Breast epithelium (tissue), 4 donors: Measurements from ENCODE around the gene SV2C. TPM values are rescaled to one million over a fixed set of nuclear protein-coding genes. Genes with fewer than 3 reads are reported as not detected.

Experiments
- DNase-seq, 2 donors: peaks; one replicate each; pipeline ENCODE4 v3.0.0-alpha.2; 2019; ENCODE audit warnings: low spot score in 2 of 2
- H3K27ac ChIP-seq, 2 donors: fragments of 200-600 bp; sonication (generic) in 1 of 2; one replicate each; pipeline ENCODE4 v1.5.1; 2016 to 2019; ENCODE audit warnings: mild to moderate bottlenecking in 1 of 2
- H3K27me3 ChIP-seq, 2 donors: fragments of 200-600 bp; sonication (generic) in 1 of 2; one replicate each; pipeline versions ENCODE4 v1.5.1 to v1.6.0; 2017 to 2019; ENCODE audit warnings: control low read depth in 1 of 2, mild to moderate bottlenecking in 1 of 2
- H3K36me3 ChIP-seq: fragments of 200-600 bp; one replicate; pipeline ENCODE4 v1.5.1; 2019
- H3K4me1 ChIP-seq, 2 donors: fragments of 200-600 bp; sonication (generic); one replicate each; pipeline ENCODE4 v1.5.1; 2016 to 2019; ENCODE audit warnings: control low read depth in 1 of 2
- H3K4me3 ChIP-seq, 3 donors: fragments of 200-600 bp; sonication (generic); 1 replicate in 2 of 3; 2 replicates in 1 of 3; pipeline ENCODE4 v1.5.1; 2016 to 2019; ENCODE audit warnings: mild to moderate bottlenecking in 3 of 3, moderate library complexity in 2 of 3
- H3K9me3 ChIP-seq, 2 donors: fragments of 200-600 bp; sonication (generic) in 1 of 2; one replicate each; pipeline ENCODE4 v1.5.1; 2016 to 2019; ENCODE audit warnings: control low read depth in 1 of 2
- POLR2A ChIP-seq: fragments of 450-650 bp; IDR thresholded peaks from one replicate; pipeline ENCODE4 v1.6.1; 2016; ENCODE audit warnings: antibody characterized with exemption, mild to moderate bottlenecking, moderate library complexity
- POLR2AphosphoS5 ChIP-seq, 3 donors: sonication (generic); formaldehyde crosslinking; IDR thresholded peaks; one replicate each; pipeline ENCODE4 v1.6.1; 2017; ENCODE audit warnings: antibody characterized with exemption in 3 of 3
- intact Hi-C: fragments of 100-400 bp; cut with DNase I; formaldehyde crosslinking; loops from one replicate; pipeline ENCODE4 v1.15.1; 2023; ENCODE audit warnings: low total_unique reads
- total RNA-seq, 3 donors: library from RNA; depleted of rRNA; stranded (reverse); fragments of >200 nt; gene quantifications; one replicate each; pipeline ENCODE4 v1.1.0, GENCODE V29; 2016
- TF ChIP-seq, protein P1 (sequence below), 3 donors: fragments of 450-650 bp; IDR thresholded peaks; one replicate each; pipeline ENCODE4 v1.5.1; 2016 to 2017; ENCODE audit warnings: antibody characterized with exemption in 3 of 3, mild to moderate bottlenecking in 3 of 3, moderate library complexity in 3 of 3

The SV2C gene
- total RNA-seq, 3 donors from 2014 or later: 0.32 to 1.3 (median 0.59) TPM

DNA sequence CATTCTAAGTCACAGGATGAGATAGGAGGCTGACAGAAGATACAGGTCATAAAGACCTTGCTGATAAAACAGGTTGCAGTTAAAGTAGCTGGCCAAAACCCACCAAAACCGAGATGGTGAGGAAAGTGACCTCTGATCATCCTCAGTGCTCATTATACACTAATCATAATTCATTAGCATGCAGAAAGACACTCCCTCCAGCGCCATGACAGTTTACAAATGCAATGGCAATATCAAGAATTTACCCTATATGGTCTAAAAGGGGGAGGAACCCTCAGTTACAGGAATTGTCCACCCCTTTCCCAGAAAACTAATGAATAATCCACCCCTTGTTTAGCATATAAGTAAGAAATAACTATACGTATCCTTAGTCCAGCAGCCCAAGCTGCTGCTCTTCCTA, 256.7 kb downstream of the SV2C start:
- Histone ChIP-seq H3K4me1 (no peaks in the 10 kb centered on the region), H3K27ac (no peak overlapping the region), H3K9me3 (no peaks in the 10 kb centered on the region), H3K27me3 (no peaks in the 10 kb centered on the region), H3K4me3 (no peak overlapping the region), H3K36me3 (no peaks in the 10 kb centered on the region)
- no peak for TF ChIP-seq POLR2A
- TF ChIP-seq, protein P1, sequence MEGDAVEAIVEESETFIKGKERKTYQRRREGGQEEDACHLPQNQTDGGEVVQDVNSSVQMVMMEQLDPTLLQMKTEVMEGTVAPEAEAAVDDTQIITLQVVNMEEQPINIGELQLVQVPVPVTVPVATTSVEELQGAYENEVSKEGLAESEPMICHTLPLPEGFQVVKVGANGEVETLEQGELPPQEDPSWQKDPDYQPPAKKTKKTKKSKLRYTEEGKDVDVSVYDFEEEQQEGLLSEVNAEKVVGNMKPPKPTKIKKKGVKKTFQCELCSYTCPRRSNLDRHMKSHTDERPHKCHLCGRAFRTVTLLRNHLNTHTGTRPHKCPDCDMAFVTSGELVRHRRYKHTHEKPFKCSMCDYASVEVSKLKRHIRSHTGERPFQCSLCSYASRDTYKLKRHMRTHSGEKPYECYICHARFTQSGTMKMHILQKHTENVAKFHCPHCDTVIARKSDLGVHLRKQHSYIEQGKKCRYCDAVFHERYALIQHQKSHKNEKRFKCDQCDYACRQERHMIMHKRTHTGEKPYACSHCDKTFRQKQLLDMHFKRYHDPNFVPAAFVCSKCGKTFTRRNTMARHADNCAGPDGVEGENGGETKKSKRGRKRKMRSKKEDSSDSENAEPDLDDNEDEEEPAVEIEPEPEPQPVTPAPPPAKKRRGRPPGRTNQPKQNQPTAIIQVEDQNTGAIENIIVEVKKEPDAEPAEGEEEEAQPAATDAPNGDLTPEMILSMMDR (IDR thresholded peaks at IDR 0.05): no peak
- no peak for TF ChIP-seq POLR2AphosphoS5 (IDR thresholded peaks at IDR 0.05)
- intact Hi-C loops: loop anchor here (2.0 kb wide), 1 partner anchor 13 kb away; no protein-coding TSS in a partner anchor
- no peak for DNase-seq

DNA sequence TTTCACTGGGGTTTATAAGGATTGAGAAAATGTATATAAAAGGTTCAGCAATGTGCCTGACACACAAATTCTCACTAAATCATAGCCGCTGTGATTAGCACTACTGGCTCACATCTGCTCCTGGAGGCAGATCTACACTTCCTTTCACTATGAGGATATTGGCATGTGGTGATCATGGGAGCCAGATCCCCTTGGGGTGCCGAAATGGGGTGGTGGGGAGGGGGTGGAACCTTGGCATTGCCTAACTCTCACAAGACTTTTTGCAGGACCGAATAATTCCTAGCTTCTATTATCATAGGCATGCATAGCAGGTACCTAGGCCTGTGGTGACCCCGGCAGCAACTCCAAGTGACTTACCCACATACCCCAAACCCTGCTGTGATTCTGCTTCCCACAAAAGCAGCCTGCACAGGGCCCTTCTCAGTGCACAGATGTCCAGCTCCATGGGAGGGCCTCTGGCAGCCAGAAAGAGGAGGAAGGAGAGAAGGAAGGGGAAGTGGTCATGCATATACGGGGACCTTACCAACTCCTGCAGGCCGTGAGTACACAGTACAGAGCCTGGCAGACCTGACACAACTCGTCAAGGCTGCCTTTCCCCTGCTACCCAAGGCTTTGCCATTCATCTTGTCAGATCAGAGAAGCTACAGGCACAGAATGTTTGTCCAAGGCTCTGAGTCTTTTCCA, 258.6 kb downstream of the SV2C start:
- no peak for DNase-seq
- Histone ChIP-seq H3K27ac (peak overlapping the region in 1 of 2 donors; percentile 21), H3K36me3 (no peaks in the 10 kb centered on the region), H3K4me1 (no peaks in the 10 kb centered on the region), H3K9me3 (no peaks in the 10 kb centered on the region), H3K27me3 (no peaks in the 10 kb centered on the region), H3K4me3 (no peak overlapping the region)
- TF ChIP-seq POLR2A (no peak), POLR2AphosphoS5 (IDR thresholded peaks at IDR 0.05) (no peak)
- TF ChIP-seq, protein P1 (IDR thresholded peaks at IDR 0.05): no peak
- intact Hi-C loops: no loop called here

DNA sequence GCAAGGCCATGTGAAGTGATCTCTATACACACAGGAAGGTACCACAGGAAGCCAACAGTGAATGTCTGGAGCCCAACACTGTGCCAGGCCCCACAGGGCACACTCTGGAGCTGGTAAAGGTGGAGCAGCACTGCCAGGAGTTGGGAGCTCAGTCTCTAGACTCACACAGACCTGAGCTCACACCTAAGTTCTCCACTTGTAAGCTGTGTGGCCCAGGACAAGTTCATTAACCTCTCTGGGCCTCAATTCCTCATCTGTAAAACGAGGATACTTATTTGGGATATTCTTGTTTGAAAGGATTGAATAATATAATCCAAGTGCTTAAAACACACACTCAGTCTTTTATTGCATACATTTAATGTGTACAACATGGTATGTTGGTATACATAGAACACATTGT, 259.3 kb downstream of the SV2C start:
- TF ChIP-seq, protein P1 (IDR thresholded peaks at IDR 0.05): no peak
- TF ChIP-seq POLR2AphosphoS5 (IDR thresholded peaks at IDR 0.05): no peak
- no peak for TF ChIP-seq POLR2A
- Histone ChIP-seq H3K9me3 (no peaks in the 10 kb centered on the region), H3K27ac (peak overlapping the region in 1 of 2 donors; percentile 21), H3K4me3 (no peak overlapping the region), H3K4me1 (no peaks in the 10 kb centered on the region), H3K27me3 (no peaks in the 10 kb centered on the region), H3K36me3 (no peaks in the 10 kb centered on the region)
- DNase-seq: no peak
- intact Hi-C loops: no loop called here

DNA sequence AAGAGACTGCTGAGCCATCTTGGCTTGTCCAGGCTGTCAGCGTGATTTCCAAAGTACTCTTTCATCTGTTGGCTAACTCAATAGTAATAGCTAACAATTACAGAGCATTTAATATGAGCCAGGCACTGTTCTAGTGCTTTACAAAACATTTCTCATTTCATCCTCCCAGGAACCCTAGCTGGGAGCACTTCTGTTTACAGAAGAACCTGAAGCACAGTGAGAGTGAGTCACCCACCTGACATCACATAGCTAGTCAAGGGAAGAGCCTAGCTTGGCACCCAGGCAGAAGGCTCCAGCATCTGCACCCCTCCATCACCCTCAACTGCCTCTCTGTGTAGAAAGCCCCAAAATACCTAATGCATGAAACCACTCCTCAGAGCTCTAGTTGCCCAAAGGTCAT, 262.4 kb downstream of the SV2C start:
- Histone ChIP-seq H3K36me3 (no peaks in the 10 kb centered on the region), H3K4me1 (no peaks in the 10 kb centered on the region), H3K27ac (no peak overlapping the region), H3K27me3 (no peaks in the 10 kb centered on the region), H3K4me3 (no peak overlapping the region), H3K9me3 (no peaks in the 10 kb centered on the region)
- TF ChIP-seq POLR2AphosphoS5 (IDR thresholded peaks at IDR 0.05) (no peak), POLR2A (no peak)
- TF ChIP-seq, protein P1 (IDR thresholded peaks at IDR 0.05): no peak
- no peak for DNase-seq
- intact Hi-C loops: no loop called here

GRCh38 chr5:76351176-76351575, 268.0 kb downstream of the SV2C start:
- no peaks in the 10 kb centered on the region for H3K9me3 ChIP-seq
- H3K27me3 ChIP-seq: no peaks in the 10 kb centered on the region
- no peak overlapping the region for H3K4me3 ChIP-seq
- intact Hi-C loops: no loop called here
- no peak for TF ChIP-seq POLR2A
- TF ChIP-seq, protein P1 (IDR thresholded peaks at IDR 0.05): no peak
- TF ChIP-seq POLR2AphosphoS5 (IDR thresholded peaks at IDR 0.05): no peak
- H3K27ac ChIP-seq: no peak overlapping the region
- no peak for DNase-seq
- no peaks in the 10 kb centered on the region for H3K36me3 ChIP-seq
- H3K4me1 ChIP-seq: no peaks in the 10 kb centered on the region
